Breast epithelium (tissue), 4 donors: Measurements from ENCODE around the gene SLC6A15. TPM values are rescaled to one million over a fixed set of nuclear protein-coding genes. Genes with fewer than 3 reads are reported as not detected.

Experiments used
- DNase-seq, 2 donors: peaks; one replicate each; pipeline ENCODE4 v3.0.0-alpha.2; 2019; ENCODE audit warnings: low spot score in 2 of 2
- H3K27ac ChIP-seq, 2 donors: fragments of 200-600 bp; sonication (generic) in 1 of 2; one replicate each; pipeline ENCODE4 v1.5.1; 2016 to 2019; ENCODE audit warnings: mild to moderate bottlenecking in 1 of 2
- H3K27me3 ChIP-seq, 2 donors: fragments of 200-600 bp; sonication (generic) in 1 of 2; one replicate each; pipeline versions ENCODE4 v1.5.1 to v1.6.0; 2017 to 2019; ENCODE audit warnings: control low read depth in 1 of 2, mild to moderate bottlenecking in 1 of 2
- H3K36me3 ChIP-seq: fragments of 200-600 bp; one replicate; pipeline ENCODE4 v1.5.1; 2019
- H3K4me1 ChIP-seq, 2 donors: fragments of 200-600 bp; sonication (generic); one replicate each; pipeline ENCODE4 v1.5.1; 2016 to 2019; ENCODE audit warnings: control low read depth in 1 of 2
- H3K4me3 ChIP-seq, 3 donors: fragments of 200-600 bp; sonication (generic); 1 replicate in 2 of 3; 2 replicates in 1 of 3; pipeline ENCODE4 v1.5.1; 2016 to 2019; ENCODE audit warnings: mild to moderate bottlenecking in 3 of 3, moderate library complexity in 2 of 3
- H3K9me3 ChIP-seq, 2 donors: fragments of 200-600 bp; sonication (generic) in 1 of 2; one replicate each; pipeline ENCODE4 v1.5.1; 2016 to 2019; ENCODE audit warnings: control low read depth in 1 of 2
- CTCF ChIP-seq, 3 donors: fragments of 450-650 bp; IDR thresholded peaks; one replicate each; pipeline ENCODE4 v1.5.1; 2016 to 2017; ENCODE audit warnings: antibody characterized with exemption in 3 of 3, mild to moderate bottlenecking in 3 of 3, moderate library complexity in 3 of 3
- POLR2A ChIP-seq: fragments of 450-650 bp; IDR thresholded peaks from one replicate; pipeline ENCODE4 v1.6.1; 2016; ENCODE audit warnings: antibody characterized with exemption, mild to moderate bottlenecking, moderate library complexity
- POLR2AphosphoS5 ChIP-seq, 3 donors: sonication (generic); formaldehyde crosslinking; IDR thresholded peaks; one replicate each; pipeline ENCODE4 v1.6.1; 2017; ENCODE audit warnings: antibody characterized with exemption in 3 of 3
- intact Hi-C: fragments of 100-400 bp; cut with DNase I; formaldehyde crosslinking; loops from one replicate; pipeline ENCODE4 v1.15.1; 2023; ENCODE audit warnings: low total_unique reads
- total RNA-seq, 3 donors: library from RNA; depleted of rRNA; stranded (reverse); fragments of >200 nt; gene quantifications; one replicate each; pipeline ENCODE4 v1.1.0, GENCODE V29; 2016

SLC6A15 gene
- total RNA-seq, 3 donors from 2014 or later, result 2.0 to 2.2 TPM; not detected in 1

GRCh38 chr12:84843593-84844144 lies 68.9 kb downstream of the SLC6A15 start:
- TF ChIP-seq POLR2A, result no peak
- TF ChIP-seq CTCF (IDR thresholded peaks at IDR 0.05), result no peak
- no peak for TF ChIP-seq POLR2AphosphoS5 (IDR thresholded peaks at IDR 0.05)
- no peaks in the 10 kb centered on the region for H3K9me3 ChIP-seq
- DNase-seq, result no peak
- intact Hi-C loops, result no loop called here
- no peaks in the 10 kb centered on the region for H3K27me3 ChIP-seq
- H3K36me3 ChIP-seq, result no peaks in the 10 kb centered on the region
- H3K4me3 ChIP-seq, result no peak overlapping the region
- no peak overlapping the region for H3K27ac ChIP-seq
- no peaks in the 10 kb centered on the region for H3K4me1 ChIP-seq

GRCh38 chr12:84842406-84843013 lies 70.1 kb downstream of the SLC6A15 start:
- Histone ChIP-seq H3K27ac (no peak overlapping the region), H3K27me3 (no peaks in the 10 kb centered on the region), H3K4me1 (no peaks in the 10 kb centered on the region), H3K36me3 (no peaks in the 10 kb centered on the region), H3K4me3 (no peak overlapping the region), H3K9me3 (no peaks in the 10 kb centered on the region)
- no peak for DNase-seq
- intact Hi-C loops, result no loop called here
- TF ChIP-seq CTCF (IDR thresholded peaks at IDR 0.05), result peak; percentile 32 to 47 (median 34)
- no peak for TF ChIP-seq POLR2A
- TF ChIP-seq POLR2AphosphoS5 (IDR thresholded peaks at IDR 0.05), result no peak

GRCh38 chr12:84841591-84841990 lies 71.0 kb downstream of the SLC6A15 start:
- no peaks in the 10 kb centered on the region for H3K36me3 ChIP-seq

GRCh38 chr12:84840356-84840755 lies 72.2 kb downstream of the SLC6A15 start:
- TF ChIP-seq CTCF (IDR thresholded peaks at IDR 0.05) (no peak), POLR2A (no peak), POLR2AphosphoS5 (IDR thresholded peaks at IDR 0.05) (no peak)
- intact Hi-C loops, result no loop called here
- DNase-seq, result no peak
- H3K4me3 ChIP-seq, result no peak overlapping the region
- H3K27ac ChIP-seq, result no peak overlapping the region
- H3K9me3 ChIP-seq, result no peaks in the 10 kb centered on the region
- H3K36me3 ChIP-seq, result no peaks in the 10 kb centered on the region
- H3K27me3 ChIP-seq, result no peaks in the 10 kb centered on the region
- H3K4me1 ChIP-seq, result no peaks in the 10 kb centered on the region

More at GRCh38 chr12:84841591-84841990, 71.0 kb downstream of the SLC6A15 start:
- Histone ChIP-seq H3K4me3 (no peak overlapping the region), H3K4me1 (no peaks in the 10 kb centered on the region), H3K27me3 (no peaks in the 10 kb centered on the region), H3K27ac (no peak overlapping the region), H3K9me3 (no peaks in the 10 kb centered on the region)
- intact Hi-C loops, result no loop called here
- DNase-seq, result no peak
- TF ChIP-seq CTCF (IDR thresholded peaks at IDR 0.05) (no peak), POLR2AphosphoS5 (IDR thresholded peaks at IDR 0.05) (no peak), POLR2A (no peak)

GRCh38 chr12:84826925-84827324 lies 85.7 kb downstream of the SLC6A15 start:
- Histone ChIP-seq H3K27ac (no peak overlapping the region), H3K4me3 (no peak overlapping the region), H3K9me3 (no peaks in the 10 kb centered on the region), H3K27me3 (no peaks in the 10 kb centered on the region), H3K36me3 (no peaks in the 10 kb centered on the region), H3K4me1 (peaks cover 0 to 4% of the 10 kb centered on the region in 2 donors)
- no peak for DNase-seq
- TF ChIP-seq POLR2AphosphoS5 (IDR thresholded peaks at IDR 0.05), result no peak
- no peak for TF ChIP-seq POLR2A
- TF ChIP-seq CTCF (IDR thresholded peaks at IDR 0.05), result no peak
- intact Hi-C loops, result no loop called here
